ENCODE measurements around the gene CFAP161.

GRCh38 chr15:81087694-81088093, 46.4 kb upstream of the CFAP161 start:
- no peak for TF ChIP-seq EZH2 (IDR thresholded peaks at IDR 0.05; ENCODE audit: insufficient read depth, poor library complexity, severe bottlenecking)
- TF ChIP-seq EZH2phosphoT487 (IDR thresholded peaks at IDR 0.05; ENCODE audit: insufficient read depth, low read depth): no peak

Measured in GM23248 (cell line).